WTC11 (cell line): ENCODE data around the gene LARGE1. TPM values are rescaled to one million over a fixed set of nuclear protein-coding genes. Genes with fewer than 3 reads are reported as not detected.

ENCODE experiments used
- ATAC-seq: fragments of 200-7000 bp; cut with Tn5 transposase; 2 replicates; pipeline ENCODE4 v1.10.0; 2021; ENCODE audit warnings: mild to moderate bottlenecking, moderate library complexity
- CTCF ChIA-PET: fragments of 300-600 bp; sonication (Branson Sonifier 250); formaldehyde crosslinking; loops from one replicate; lab custom pipeline; 2021; ENCODE audit warnings: antibody characterized with exemption; lab: Charles Lee
- POLR2A ChIA-PET: fragments of 350-600 bp; sonication (Branson Sonifier 250); formaldehyde crosslinking; loops from one replicate; lab custom pipeline; 2021; ENCODE audit warnings: antibody characterized with exemption; lab: Charles Lee
- DNase-seq: peaks from one replicate; pipeline ENCODE4 v3.0.0; 2021; ENCODE audit warnings: low spot score
- H3K27ac Mint-ChIP-seq: 2 replicates; pipeline ENCODE4 v1.8.0; 2021; ENCODE audit warnings: mixed read lengths
- H3K27me3 Mint-ChIP-seq: 2 replicates; pipeline ENCODE4 v1.8.0; 2021; ENCODE audit warnings: low read depth, mild to moderate bottlenecking, moderate library complexity, mixed read lengths
- H3K36me3 Mint-ChIP-seq: 2 replicates; pipeline ENCODE4 v1.8.0; 2021; ENCODE audit warnings: mixed read lengths
- H3K4me1 Mint-ChIP-seq: 2 replicates; pipeline ENCODE4 v1.8.0; 2022; ENCODE audit warnings: mixed read lengths
- H3K4me3 Mint-ChIP-seq: 2 replicates; pipeline ENCODE4 v1.8.0; 2021; ENCODE audit warnings: mild to moderate bottlenecking, moderate library complexity, mixed read lengths
- H3K9me3 Mint-ChIP-seq: 2 replicates; pipeline ENCODE4 v1.8.0; 2021; ENCODE audit warnings: mixed read lengths
- E2F1 ChIP-seq: sonication (generic); formaldehyde crosslinking; IDR thresholded peaks from 2 replicates; pipeline ENCODE4 v1.8.0; 2022; ENCODE audit warnings: mild to moderate bottlenecking, missing genetic modification reagents
- ERG ChIP-seq: fragments of 250-450 bp; sonication (Bioruptor Pico); IDR thresholded peaks from 2 replicates; pipeline ENCODE4 v1.8.0; 2021; ENCODE audit warnings: mild to moderate bottlenecking
- FOXJ3 ChIP-seq: sonication (generic); formaldehyde crosslinking; IDR thresholded peaks from 2 replicates; pipeline ENCODE4 v1.9.0; 2021; ENCODE audit warnings: missing genetic modification reagents, mild to moderate bottlenecking, borderline replicate concordance
- FOXP1 ChIP-seq: sonication (generic); formaldehyde crosslinking; IDR thresholded peaks from 2 replicates; pipeline ENCODE4 v1.8.0; 2022; ENCODE audit warnings: missing genetic modification reagents, mild to moderate bottlenecking, moderate library complexity, borderline replicate concordance
- FOXP4 ChIP-seq: sonication (generic); formaldehyde crosslinking; IDR thresholded peaks from 2 replicates; pipeline ENCODE4 v1.8.0; 2022; ENCODE audit warnings: mild to moderate bottlenecking, missing genetic modification reagents
- HMGA2 ChIP-seq: fragments of 250-450 bp; sonication (Bioruptor Pico); IDR thresholded peaks from 2 replicates; pipeline ENCODE4 v1.4.0; 2021; ENCODE audit warnings: mild to moderate bottlenecking, moderate library complexity
- KAT7 ChIP-seq: sonication (generic); formaldehyde crosslinking; IDR thresholded peaks from 2 replicates; pipeline ENCODE4 v1.8.1; 2023; ENCODE audit warnings: missing genetic modification reagents, mild to moderate bottlenecking, borderline replicate concordance
- NFE2L1 ChIP-seq: sonication (generic); formaldehyde crosslinking; IDR thresholded peaks from 2 replicates; pipeline ENCODE4 v1.8.1; 2023; ENCODE audit warnings: missing genetic modification reagents
- NFYB ChIP-seq: sonication (generic); formaldehyde crosslinking; conservative IDR thresholded peaks from 2 replicates; pipeline ENCODE4 v1.8.0; 2022; ENCODE audit warnings: low read depth, missing genetic modification reagents
- SMAD3 ChIP-seq: sonication (generic); formaldehyde crosslinking; IDR thresholded peaks from 2 replicates; pipeline ENCODE4 v1.8.0; 2022; ENCODE audit warnings: missing genetic modification reagents, mild to moderate bottlenecking, borderline replicate concordance
- TP53 ChIP-seq: sonication (generic); formaldehyde crosslinking; IDR thresholded peaks from 2 replicates; pipeline ENCODE4 v1.8.1; 2023; ENCODE audit warnings: mild to moderate bottlenecking, missing genetic modification reagents
- ZBTB43 ChIP-seq: sonication (generic); formaldehyde crosslinking; IDR thresholded peaks from 2 replicates; pipeline ENCODE4 v1.8.1; 2023; ENCODE audit warnings: mild to moderate bottlenecking, missing genetic modification reagents
- ZNF138 ChIP-seq: sonication (generic); formaldehyde crosslinking; conservative IDR thresholded peaks from 2 replicates; pipeline ENCODE4 v1.8.1; 2022; ENCODE audit warnings: mild to moderate bottlenecking, moderate library complexity, missing genetic modification reagents
- ZNF425 ChIP-seq: fragments of 250-450 bp; sonication (Bioruptor Pico); conservative IDR thresholded peaks from 2 replicates; pipeline ENCODE4 v1.9.0; 2021; ENCODE audit warnings: mild to moderate bottlenecking
- ZNF532 ChIP-seq: fragments of 250-450 bp; sonication (Bioruptor Pico); IDR thresholded peaks from 2 replicates; pipeline ENCODE4 v1.9.0; 2021; ENCODE audit warnings: mild to moderate bottlenecking, borderline replicate concordance
- ZNF671 ChIP-seq: fragments of 250-450 bp; sonication (Bioruptor Pico); IDR thresholded peaks from 2 replicates; pipeline ENCODE4 v1.8.0; 2021; ENCODE audit warnings: mild to moderate bottlenecking
- total RNA-seq: library from RNA; stranded (reverse); gene quantifications from 3 replicates; pipeline ENCODE4 v1.2.3, GENCODE V29; 2021

Gene LARGE1
- total RNA-seq, 1 experiment from 2014 or later: 72.6 TPM

GRCh38 chr22:33528183-33528582 lies 392.1 kb downstream of the LARGE1 start:
- TF ChIP-seq ZBTB43 (CRISPR knock-in tag): no peak
- TF ChIP-seq ZNF532 (CRISPR knock-in tag): no peak
- Mint-ChIP-seq H3K4me3 (no peak overlapping the region), H3K27me3 (no peaks in the 10 kb centered on the region), H3K9me3 (no peaks in the 10 kb centered on the region), H3K4me1 (peaks cover 18% of the 10 kb centered on the region), H3K36me3 (peaks cover 3% of the 10 kb centered on the region; the same call in 1 of the 2 replicates), H3K27ac (no peak overlapping the region; the same call in 1 of the 2 replicates)
- DNase-seq: no peak
- POLR2A ChIA-PET: no interaction called here
- ATAC-seq: no peak
- CTCF ChIA-PET: interaction anchor here (1.2 kb wide), 1 partner anchor 9 kb away, joined by 6 read pairs; no protein-coding TSS in a partner anchor

GRCh38 chr22:33526434-33527107 lies 393.7 kb downstream of the LARGE1 start:
- TF ChIP-seq E2F1 (CRISPR knock-in tag): no peak
- TF ChIP-seq, all 79 proteins: peak for 0
- Mint-ChIP-seq H3K36me3 (peaks cover 9% of the 10 kb centered on the region), H3K4me1 (peaks cover 18% of the 10 kb centered on the region), H3K4me3 (no peak overlapping the region), H3K9me3 (peaks cover 6% of the 10 kb centered on the region), H3K27ac (peak overlapping the region; percentile 5; the same call in 1 of the 2 replicates), H3K27me3 (no peaks in the 10 kb centered on the region)
- no peak for DNase-seq
- ChIA-PET CTCF (no interaction called here), POLR2A (no interaction called here)
- no peak for ATAC-seq

GRCh38 chr22:33524511-33525260 lies 395.6 kb downstream of the LARGE1 start:
- Mint-ChIP-seq H3K27ac (no peak overlapping the region), H3K9me3 (peaks cover 10% of the 10 kb centered on the region), H3K4me3 (no peak overlapping the region), H3K27me3 (no peaks in the 10 kb centered on the region), H3K36me3 (peaks cover 14% of the 10 kb centered on the region), H3K4me1 (peaks cover 21% of the 10 kb centered on the region)
- 0 out of 2 replicates have a peak, but pooled peaks have one; percentile 34 for ATAC-seq
- CTCF ChIA-PET: interaction anchor here (0.6 kb wide), 2 partner anchors 197 to 1709 kb away, joined by 3 read pairs; no protein-coding TSS in a partner anchor
- POLR2A ChIA-PET: no interaction called here
- no peak for DNase-seq
- TF ChIP-seq TP53 (no peak), FOXP4 (CRISPR knock-in tag) (no peak), NFE2L1 (CRISPR knock-in tag) (no peak), FOXJ3 (CRISPR knock-in tag) (no peak), ZNF138 (CRISPR knock-in tag) (no peak), FOXP1 (CRISPR knock-in tag) (no peak), KAT7 (CRISPR knock-in tag) (no peak), ZNF425 (CRISPR knock-in tag) (no peak), HMGA2 (CRISPR knock-in tag) (no peak), SMAD3 (CRISPR knock-in tag) (no peak), ERG (CRISPR knock-in tag) (no peak), NFYB (CRISPR knock-in tag) (no peak), ZNF671 (no peak)
